HCT116 (cell line): ENCODE results near the gene COL23A1. TPM values are rescaled to one million over a fixed set of nuclear protein-coding genes. Genes with fewer than 3 reads are reported as not detected.

ENCODE experiments used
- ATAC-seq: fragments of 200-7000 bp; cut with Tn5 transposase; 2 replicates; pipeline ENCODE4 v1.9.1; 2020; ENCODE audit warnings: mild to moderate bottlenecking, moderate library complexity
- BruUV-seq: library from RNA; stranded (reverse); fragments of 400-500 nt; replicated peaks from 2 replicates; lab custom pipeline; 2021; lab: Mats Ljungman, UMichigan
- CTCF ChIA-PET: fragments of 300-600 bp; sonication (Branson Sonifier 250); formaldehyde crosslinking; loops from one replicate; lab custom pipeline; 2021; ENCODE audit warnings: antibody characterized with exemption; lab: Charles Lee
- POLR2A ChIA-PET: fragments of 300-600, 350-600 bp; sonication (Branson Sonifier 250); formaldehyde crosslinking; loops from one replicate; lab custom pipeline; 2021; ENCODE audit warnings: antibody characterized with exemption; lab: Charles Lee
- RAD21 ChIA-PET, 2 experiments: fragments of 300-600 bp; sonication (Branson Sonifier 250); formaldehyde crosslinking; loops; one replicate each; lab custom pipeline; 2023; ENCODE audit warnings: low total read pairs in 2 of 2; ENCODE audit not compliant: uncharacterized antibody in 2 of 2, unreplicated experiment in 2 of 2, low non-redundant PET in 1 of 2; lab: Charles Lee
- DNase-seq: peaks from one replicate; pipeline ENCODE4 v3.0.0-alpha.2; 2010; ENCODE audit warnings: low read depth, low spot score
- H2AFZ ChIP-seq: fragments of 200-600 bp; shearing (Covaris generic), sonication (generic); 2 replicates; pipeline ENCODE4 v1.6.1; 2017; ENCODE audit warnings: low read depth, mixed run types, mixed read lengths, antibody characterized with exemption, low read length; ENCODE audit not compliant: poor library complexity, severe bottlenecking
- H3K27ac ChIP-seq: 2 replicates; pipeline ENCODE4 v1.5.1; 2012; ENCODE audit warnings: low read depth, low read length
- H3K27me3 ChIP-seq: fragments of 200-600 bp; sonication (generic); 2 replicates; pipeline ENCODE4 v1.6.1; 2016; ENCODE audit warnings: mixed run types, low read length, mixed read lengths; ENCODE audit not compliant: insufficient read depth
- H3K36me3 ChIP-seq, 2 experiments: fragments of 200-500 bp in 1 of 2; fragments of 200-600 bp in 1 of 2; sonication (Bioruptor generic) in 1 of 2; sonication (generic) in 1 of 2; 2 replicates each; pipeline versions ENCODE4 v1.5.1 to v1.6.1; 2014 to 2016; ENCODE audit warnings: low read length in 2 of 2, inconsistent platforms in 1 of 2, mixed read lengths in 1 of 2, mixed run types in 1 of 2; ENCODE audit not compliant: insufficient read depth in 2 of 2, control insufficient read depth in 1 of 2
- H3K4me1 ChIP-seq, 2 experiments: fragments of 200-600 bp in 1 of 2; sonication (generic) in 1 of 2; 2 replicates each; pipeline versions ENCODE4 v1.5.1 to v1.6.1; 2012 to 2017; ENCODE audit warnings: low read length in 2 of 2, inconsistent platforms in 1 of 2, mild to moderate bottlenecking in 1 of 2, mixed read lengths in 1 of 2, mixed run types in 1 of 2, moderate library complexity in 1 of 2; ENCODE audit not compliant: insufficient read depth in 2 of 2, control insufficient read depth in 1 of 2
- H3K4me2 ChIP-seq: fragments of 200-600 bp; sonication (generic); 2 replicates; pipeline ENCODE4 v1.6.1; 2017; ENCODE audit warnings: mixed run types, low read length, mixed read lengths
- H3K4me3 ChIP-seq, 2 experiments: fragments of 200-600 bp in 1 of 2; sonication (generic) in 1 of 2; replicated peaks in 1 of 2; 2 replicates each; pipeline ENCODE4 v1.5.1; 2011 to 2016; ENCODE audit warnings: low read length in 2 of 2, control low read depth in 1 of 2, low read depth in 1 of 2, mild to moderate bottlenecking in 1 of 2, mixed read lengths in 1 of 2, mixed run types in 1 of 2
- H3K79me2 ChIP-seq: fragments of 200-600 bp; sonication (generic); 2 replicates; pipeline ENCODE4 v1.6.1; 2017; ENCODE audit warnings: mild to moderate bottlenecking, mixed run types, low read length, moderate library complexity, mixed read lengths; ENCODE audit not compliant: insufficient read depth
- H3K9ac ChIP-seq: fragments of 200-600 bp; sonication (generic); 2 replicates; pipeline ENCODE4 v1.6.1; 2016; ENCODE audit warnings: low read length, mixed read lengths
- H3K9me2 ChIP-seq: fragments of 200-600 bp; sonication (generic), shearing (Covaris generic); 2 replicates; pipeline ENCODE4 v1.6.1; 2017; ENCODE audit warnings: mixed run types, mild to moderate bottlenecking, moderate library complexity; ENCODE audit not compliant: insufficient read depth
- H3K9me3 ChIP-seq, 2 experiments: fragments of 200-500 bp in 1 of 2; fragments of 200-600 bp in 1 of 2; sonication (Bioruptor generic) in 1 of 2; sonication (generic) in 1 of 2; 2 replicates each; pipeline ENCODE4 v1.6.1; 2014 to 2017; ENCODE audit warnings: low read length in 2 of 2, mixed read lengths in 2 of 2, inconsistent platforms in 1 of 2, low read depth in 1 of 2, mild to moderate bottlenecking in 1 of 2, mixed run types in 1 of 2, moderate library complexity in 1 of 2; ENCODE audit not compliant: control insufficient read depth in 1 of 2, insufficient read depth in 1 of 2
- H4K20me1 ChIP-seq: fragments of 200-600 bp; sonication (generic), shearing (Covaris generic); 2 replicates; pipeline ENCODE4 v1.6.1; 2017; ENCODE audit warnings: mixed run types, mild to moderate bottlenecking, moderate library complexity; ENCODE audit not compliant: insufficient read depth
- CEBPB ChIP-seq: IDR thresholded peaks from 2 replicates; pipeline ENCODE4 v1.6.1; 2012; ENCODE audit warnings: low read depth
- ELF1 ChIP-seq: IDR thresholded peaks from 2 replicates; pipeline ENCODE4 v1.6.1; 2012; ENCODE audit warnings: low read depth, borderline replicate concordance
- EZH2phosphoT487 ChIP-seq: fragments of 200-600 bp; IDR thresholded peaks from 2 replicates; pipeline ENCODE4 v1.6.1; 2018; ENCODE audit warnings: antibody characterized with exemption, borderline replicate concordance
- FOSL1 ChIP-seq: IDR thresholded peaks from 2 replicates; pipeline ENCODE4 v1.6.1; 2012; ENCODE audit warnings: low read depth
- JUND ChIP-seq: IDR thresholded peaks from 2 replicates; pipeline ENCODE4 v1.6.1; 2012
- MAX ChIP-seq: IDR thresholded peaks from 2 replicates; pipeline ENCODE4 v1.6.1; 2012
- RAD21 ChIP-seq: IDR thresholded peaks from 2 replicates; pipeline ENCODE4 v1.6.1; 2012; ENCODE audit warnings: low read depth, mild to moderate bottlenecking
- SIN3A ChIP-seq: IDR thresholded peaks from 2 replicates; pipeline ENCODE4 v1.6.1; 2012; ENCODE audit warnings: low read depth
- SRF ChIP-seq: IDR thresholded peaks from 2 replicates; pipeline ENCODE4 v1.6.1; 2012; ENCODE audit warnings: low read depth
- TCF7L2 ChIP-seq: IDR thresholded peaks from 2 replicates; pipeline ENCODE4 v1.7.0; 2011; ENCODE audit warnings: borderline replicate concordance, inconsistent platforms; ENCODE audit not compliant: insufficient read depth, insufficient read length; ENCODE audit errors: extremely low read depth
- YY1 ChIP-seq: IDR thresholded peaks from 2 replicates; pipeline ENCODE4 v1.6.1; 2011; ENCODE audit warnings: low read length, low read depth, moderate library complexity, mild to moderate bottlenecking; ENCODE audit not compliant: insufficient replicate concordance; ENCODE audit errors: extremely low read depth
- ZBTB33 ChIP-seq: IDR thresholded peaks from 2 replicates; pipeline ENCODE4 v1.6.1; 2011; ENCODE audit warnings: mild to moderate bottlenecking, low read length, moderate library complexity; ENCODE audit not compliant: insufficient replicate concordance; ENCODE audit errors: extremely low read depth
- ZNF274 ChIP-seq: fragments of 200-500 bp; sonication (Bioruptor generic); IDR thresholded peaks from 2 replicates; pipeline ENCODE4 v1.6.1; 2014; ENCODE audit warnings: mild to moderate bottlenecking, low read depth, low read length, inconsistent platforms
- intact Hi-C: fragments of 100-400 bp; cut with micrococcal nuclease; formaldehyde crosslinking; loops from 2 replicates; pipeline ENCODE4 v1.10.0; 2022
- total RNA-seq: library from RNA; stranded (reverse); gene quantifications from one replicate; pipeline ENCODE4 v1.2.1, GENCODE V29; 2021; ENCODE audit not compliant: unreplicated experiment
- TF ChIP-seq, protein P1 (sequence below), 3 experiments: fragments of 200-600 bp in 1 of 3; sonication (generic) in 1 of 3; IDR thresholded peaks in 2 of 3; conservative IDR thresholded peaks in 1 of 3; 2 replicates each; pipeline ENCODE4 v1.5.1; 2012 to 2017; ENCODE audit warnings: low read depth in 2 of 3, low read length in 2 of 3, antibody characterized with exemption in 1 of 3, borderline replicate concordance in 1 of 3, control low read depth in 1 of 3, mild to moderate bottlenecking in 1 of 3, mixed read lengths in 1 of 3, mixed run types in 1 of 3, moderate library complexity in 1 of 3; ENCODE audit not compliant: insufficient read depth in 1 of 3
- TF ChIP-seq, protein P2 (sequence below): IDR thresholded peaks from 2 replicates; pipeline ENCODE4 v1.6.1; 2012
- TF ChIP-seq, protein P3 (sequence below): IDR thresholded peaks from 2 replicates; pipeline ENCODE4 v1.6.1; 2012; ENCODE audit warnings: low read depth

The COL23A1 gene
- total RNA-seq, 1 experiment from 2014 or later, result not detected

- Histone ChIP-seq H3K4me1 (no peaks in the 10 kb centered on the region), H3K27ac (no peak overlapping the region), H3K9me3 (no peaks in the 10 kb centered on the region), H3K27me3 (0 out of 2 replicates have a peak, but pooled peaks cover 5% of the 10 kb centered on the region), H3K9me2 (no peaks in the 10 kb centered on the region), H3K9ac (no peak overlapping the region), H4K20me1 (no peaks in the 10 kb centered on the region), H2AFZ (no peak overlapping the region), H3K4me2 (no peak overlapping the region), H3K4me3 (no peak overlapping the region), H3K79me2 (no peaks in the 10 kb centered on the region), H3K36me3 (no peaks in the 10 kb centered on the region)
- intact Hi-C loops, result no loop called here
- TF ChIP-seq YY1 (no peak), EZH2phosphoT487 (no peak), JUND (no peak), MAX (no peak), SRF (no peak), ZNF274 (no peak), RAD21 (no peak), TCF7L2 (no peak), SIN3A (no peak), FOSL1 (no peak), CEBPB (no peak), ELF1 (no peak), ZBTB33 (no peak)
- TF ChIP-seq, protein P1, sequence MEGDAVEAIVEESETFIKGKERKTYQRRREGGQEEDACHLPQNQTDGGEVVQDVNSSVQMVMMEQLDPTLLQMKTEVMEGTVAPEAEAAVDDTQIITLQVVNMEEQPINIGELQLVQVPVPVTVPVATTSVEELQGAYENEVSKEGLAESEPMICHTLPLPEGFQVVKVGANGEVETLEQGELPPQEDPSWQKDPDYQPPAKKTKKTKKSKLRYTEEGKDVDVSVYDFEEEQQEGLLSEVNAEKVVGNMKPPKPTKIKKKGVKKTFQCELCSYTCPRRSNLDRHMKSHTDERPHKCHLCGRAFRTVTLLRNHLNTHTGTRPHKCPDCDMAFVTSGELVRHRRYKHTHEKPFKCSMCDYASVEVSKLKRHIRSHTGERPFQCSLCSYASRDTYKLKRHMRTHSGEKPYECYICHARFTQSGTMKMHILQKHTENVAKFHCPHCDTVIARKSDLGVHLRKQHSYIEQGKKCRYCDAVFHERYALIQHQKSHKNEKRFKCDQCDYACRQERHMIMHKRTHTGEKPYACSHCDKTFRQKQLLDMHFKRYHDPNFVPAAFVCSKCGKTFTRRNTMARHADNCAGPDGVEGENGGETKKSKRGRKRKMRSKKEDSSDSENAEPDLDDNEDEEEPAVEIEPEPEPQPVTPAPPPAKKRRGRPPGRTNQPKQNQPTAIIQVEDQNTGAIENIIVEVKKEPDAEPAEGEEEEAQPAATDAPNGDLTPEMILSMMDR (IDR thresholded peaks at IDR 0.05 in 2 of 3, conservative IDR thresholded peaks at IDR 0.05 in 1 of 3; ENCODE audit: borderline replicate concordance in 1 of 3, insufficient read depth in 1 of 3, low read depth in 2 of 3, low read length in 2 of 3), result no peak
- TF ChIP-seq, protein P2, sequence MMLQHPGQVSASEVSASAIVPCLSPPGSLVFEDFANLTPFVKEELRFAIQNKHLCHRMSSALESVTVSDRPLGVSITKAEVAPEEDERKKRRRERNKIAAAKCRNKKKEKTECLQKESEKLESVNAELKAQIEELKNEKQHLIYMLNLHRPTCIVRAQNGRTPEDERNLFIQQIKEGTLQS, result no peak
- TF ChIP-seq, protein P3, sequence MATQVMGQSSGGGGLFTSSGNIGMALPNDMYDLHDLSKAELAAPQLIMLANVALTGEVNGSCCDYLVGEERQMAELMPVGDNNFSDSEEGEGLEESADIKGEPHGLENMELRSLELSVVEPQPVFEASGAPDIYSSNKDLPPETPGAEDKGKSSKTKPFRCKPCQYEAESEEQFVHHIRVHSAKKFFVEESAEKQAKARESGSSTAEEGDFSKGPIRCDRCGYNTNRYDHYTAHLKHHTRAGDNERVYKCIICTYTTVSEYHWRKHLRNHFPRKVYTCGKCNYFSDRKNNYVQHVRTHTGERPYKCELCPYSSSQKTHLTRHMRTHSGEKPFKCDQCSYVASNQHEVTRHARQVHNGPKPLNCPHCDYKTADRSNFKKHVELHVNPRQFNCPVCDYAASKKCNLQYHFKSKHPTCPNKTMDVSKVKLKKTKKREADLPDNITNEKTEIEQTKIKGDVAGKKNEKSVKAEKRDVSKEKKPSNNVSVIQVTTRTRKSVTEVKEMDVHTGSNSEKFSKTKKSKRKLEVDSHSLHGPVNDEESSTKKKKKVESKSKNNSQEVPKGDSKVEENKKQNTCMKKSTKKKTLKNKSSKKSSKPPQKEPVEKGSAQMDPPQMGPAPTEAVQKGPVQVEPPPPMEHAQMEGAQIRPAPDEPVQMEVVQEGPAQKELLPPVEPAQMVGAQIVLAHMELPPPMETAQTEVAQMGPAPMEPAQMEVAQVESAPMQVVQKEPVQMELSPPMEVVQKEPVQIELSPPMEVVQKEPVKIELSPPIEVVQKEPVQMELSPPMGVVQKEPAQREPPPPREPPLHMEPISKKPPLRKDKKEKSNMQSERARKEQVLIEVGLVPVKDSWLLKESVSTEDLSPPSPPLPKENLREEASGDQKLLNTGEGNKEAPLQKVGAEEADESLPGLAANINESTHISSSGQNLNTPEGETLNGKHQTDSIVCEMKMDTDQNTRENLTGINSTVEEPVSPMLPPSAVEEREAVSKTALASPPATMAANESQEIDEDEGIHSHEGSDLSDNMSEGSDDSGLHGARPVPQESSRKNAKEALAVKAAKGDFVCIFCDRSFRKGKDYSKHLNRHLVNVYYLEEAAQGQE, result no peak
- DNase-seq (no peak), ATAC-seq (no peak)
- ChIA-PET CTCF (no interaction called here), RAD21 (no interaction called here), POLR2A (no interaction called here)
- no TSS peak for BruUV-seq
Observed at GRCh38 chr5:178377583-178378270, 212.5 kb downstream of the COL23A1 start.
